ENCODE data around the gene MBNL2.

MBNL2 gene

GRCh38 chr13:97429681-97430081 is 207.5 kb downstream of the MBNL2 start:
- DNase-seq: no peak

GRCh38 chr13:97430296-97430695 is 208.2 kb downstream of the MBNL2 start:
- DNase-seq: no peak

- no peak for DNase-seq
Measured at GRCh38 chr13:97431171-97431764, 209.1 kb downstream of the MBNL2 start.

- no peak for DNase-seq
Measured at GRCh38 chr13:97432232-97432916, 210.2 kb downstream of the MBNL2 start.

GRCh38 chr13:97432917-97433726 is 211.0 kb downstream of the MBNL2 start:
- DNase-seq: peak; percentile 80

- DNase-seq: peak; percentile 93
Measured at GRCh38 chr13:97433727-97434396, 211.7 kb downstream of the MBNL2 start, which contains the start of gene RAP2A. TSS of gene RAP2A (plus strand) at chr13:97434169. CDS start at chr13:97434471, 302 bp downstream.

- no peak for DNase-seq
Measured at GRCh38 chr13:97434397-97435201, 212.5 kb downstream of the MBNL2 start.

- DNase-seq: no peak
Measured at GRCh38 chr13:97435323-97435722, 213.2 kb downstream of the MBNL2 start.

- DNase-seq: no peak
Measured at GRCh38 chr13:97435794-97436193, 213.7 kb downstream of the MBNL2 start.

GRCh38 chr13:97436845-97437244 is 214.7 kb downstream of the MBNL2 start:
- DNase-seq: no peak

GRCh38 chr13:97437729-97438128 is 215.6 kb downstream of the MBNL2 start:
- DNase-seq: no peak

- no peak for DNase-seq
Measured at GRCh38 chr13:97438856-97439595, 216.9 kb downstream of the MBNL2 start.

GRCh38 chr13:97440598-97441170 is 218.6 kb downstream of the MBNL2 start:
- no peak for DNase-seq

- DNase-seq: no peak
Measured at GRCh38 chr13:97441368-97441767, 219.2 kb downstream of the MBNL2 start.

Data from NCI-H1436 (cell line).